Fibroblast of mammary gland (primary cell): ENCODE measurements around the gene ZNF853.
"Not testable (repeated sequence)": the region's sequence is repeated elsewhere in the genome, so short reads cannot be mapped to it uniquely, and the experiment has no call there.

Source experiments
- DNase-seq: peaks from one replicate; pipeline ENCODE4 v3.0.0-alpha.2; 2010; ENCODE audit warnings: low read depth
- H3K4me3 ChIP-seq: 2 replicates; pipeline ENCODE4 v1.5.1; 2011; ENCODE audit warnings: low read depth, mild to moderate bottlenecking, low read length, moderate library complexity; ENCODE audit not compliant: control insufficient read depth
- CTCF ChIP-seq: conservative IDR thresholded peaks from 2 replicates; pipeline ENCODE4 v1.5.1; 2011; ENCODE audit warnings: low read depth, low read length, inconsistent platforms; ENCODE audit not compliant: control insufficient read depth, insufficient read depth

ZNF853 gene

DNA sequence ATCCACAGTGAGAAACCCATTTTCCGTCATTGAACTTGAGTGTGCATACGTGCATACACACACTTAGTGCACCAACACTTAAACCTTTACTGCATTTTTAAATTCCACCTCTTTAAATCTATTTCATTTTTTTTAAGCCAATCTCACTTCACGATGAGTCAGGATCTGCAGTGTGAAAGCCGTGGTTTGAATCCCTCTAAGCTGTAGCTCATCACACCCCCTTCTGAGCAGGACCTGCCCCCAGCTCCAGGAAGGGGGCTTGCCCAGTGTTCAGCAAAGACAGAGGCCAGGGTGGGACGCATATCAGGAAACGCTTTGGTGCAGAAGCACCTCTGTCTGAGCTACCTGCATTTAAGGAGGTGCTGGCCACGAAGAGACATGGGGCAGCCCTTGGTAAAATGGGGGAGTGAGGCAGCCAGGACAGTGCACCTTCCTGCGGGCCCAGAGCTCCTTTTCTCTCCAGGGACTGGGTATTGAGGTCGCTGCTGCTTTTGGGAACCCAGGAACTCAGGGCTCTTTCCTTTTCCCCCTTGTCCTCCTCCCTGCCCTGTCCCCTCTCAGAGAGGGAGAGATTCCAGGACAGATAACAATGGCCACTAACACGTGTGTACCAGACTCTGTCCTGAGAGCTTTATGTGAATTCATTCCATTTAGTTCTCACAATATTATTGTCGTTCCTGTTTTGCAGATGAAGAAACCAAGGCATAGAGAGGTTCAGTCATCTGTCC, 43.4 kb downstream of the ZNF853 start:
- no peak for TF ChIP-seq CTCF
- no peak overlapping the region for H3K4me3 ChIP-seq
- DNase-seq = no peak

GRCh38 chr7:6670851-6671250, 55.4 kb downstream of the ZNF853 start:
- not testable (repeated sequence) for DNase-seq, H3K4me3 ChIP-seq
